Neural crest cell (in vitro differentiated cells): ENCODE data around the gene CENPX. TPM values are rescaled to one million over a fixed set of nuclear protein-coding genes. Genes with fewer than 3 reads are reported as not detected.
A peak's percentile ranks its signal among the peaks of the same experiment; 100 is the strongest.

ENCODE experiments used
- DNase-seq: peaks from one replicate; pipeline ENCODE4 v3.0.0; 2021; ENCODE audit warnings: low read depth, mixed read lengths, low spot score
- H3K27ac Mint-ChIP-seq: one replicate; pipeline ENCODE4 v1.8.0; 2021; ENCODE audit warnings: mild to moderate bottlenecking, mixed read lengths; ENCODE audit not compliant: unreplicated experiment
- H3K27me3 Mint-ChIP-seq: 2 replicates; pipeline ENCODE4 v1.8.0; 2021; ENCODE audit warnings: low read depth, mild to moderate bottlenecking, mixed read lengths
- H3K36me3 Mint-ChIP-seq: 2 replicates; pipeline ENCODE4 v1.8.0; 2021; ENCODE audit warnings: low read depth, mild to moderate bottlenecking, mixed read lengths
- H3K4me1 Mint-ChIP-seq: 2 replicates; pipeline ENCODE4 v1.8.0; 2021; ENCODE audit warnings: mixed read lengths
- H3K4me3 Mint-ChIP-seq: one replicate; pipeline ENCODE4 v1.8.0; 2021; ENCODE audit warnings: mild to moderate bottlenecking, mixed read lengths
- H3K9me3 Mint-ChIP-seq: 2 replicates; pipeline ENCODE4 v1.8.0; 2021; ENCODE audit warnings: mixed read lengths
- CTCF ChIP-seq: fragments of 200-600 bp; sonication (generic); conservative IDR thresholded peaks from 2 replicates; pipeline ENCODE4 v1.5.0; 2021; ENCODE audit warnings: antibody characterized with exemption, mild to moderate bottlenecking
- total RNA-seq: library from RNA; stranded (reverse); gene quantifications from 2 replicates; pipeline ENCODE4 v1.2.1, GENCODE V29; 2021

The CENPX gene
- total RNA-seq, 1 donor from 2014 or later: 135 TPM

GRCh38 chr17:82025401-82026107 is 2.9 kb upstream of the CENPX start:
- Mint-ChIP-seq H3K4me1 (peaks cover 18% of the 10 kb centered on the region), H3K27ac (peak overlapping the region; percentile 62), H3K9me3 (no peaks in the 10 kb centered on the region), H3K4me3 (peak overlapping the region; percentile 85), H3K36me3 (no peaks in the 10 kb centered on the region), H3K27me3 (peaks cover 4% of the 10 kb centered on the region)
- no peak for TF ChIP-seq CTCF
- no peak for DNase-seq

DNA sequence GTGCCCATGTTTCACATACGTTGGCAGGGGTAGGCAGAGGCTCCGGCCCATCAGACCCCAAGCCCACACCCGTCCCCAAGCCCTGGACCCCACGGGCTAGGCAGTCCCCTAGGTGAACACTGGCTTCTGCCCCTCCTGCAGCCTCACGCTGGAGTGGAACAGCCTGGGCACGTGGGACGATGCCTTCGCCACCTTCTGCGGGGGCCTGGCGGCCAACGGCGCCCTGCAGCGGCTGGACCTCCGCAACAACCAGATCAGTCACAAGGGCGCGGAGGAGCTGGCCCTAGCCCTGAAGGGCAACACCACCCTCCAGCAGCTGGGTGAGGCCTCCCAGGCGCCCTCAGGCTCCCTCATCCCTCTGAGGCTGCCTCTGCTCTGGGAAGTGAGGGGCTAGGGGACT is 2.2 kb upstream of the CENPX start:
- Mint-ChIP-seq H3K4me1 (peaks cover 18% of the 10 kb centered on the region), H3K4me3 (peak overlapping the region; percentile 85), H3K27ac (no peak overlapping the region), H3K27me3 (peaks cover 4% of the 10 kb centered on the region), H3K36me3 (no peaks in the 10 kb centered on the region), H3K9me3 (no peaks in the 10 kb centered on the region)
- TF ChIP-seq CTCF: no peak
- DNase-seq: no peak

DNA sequence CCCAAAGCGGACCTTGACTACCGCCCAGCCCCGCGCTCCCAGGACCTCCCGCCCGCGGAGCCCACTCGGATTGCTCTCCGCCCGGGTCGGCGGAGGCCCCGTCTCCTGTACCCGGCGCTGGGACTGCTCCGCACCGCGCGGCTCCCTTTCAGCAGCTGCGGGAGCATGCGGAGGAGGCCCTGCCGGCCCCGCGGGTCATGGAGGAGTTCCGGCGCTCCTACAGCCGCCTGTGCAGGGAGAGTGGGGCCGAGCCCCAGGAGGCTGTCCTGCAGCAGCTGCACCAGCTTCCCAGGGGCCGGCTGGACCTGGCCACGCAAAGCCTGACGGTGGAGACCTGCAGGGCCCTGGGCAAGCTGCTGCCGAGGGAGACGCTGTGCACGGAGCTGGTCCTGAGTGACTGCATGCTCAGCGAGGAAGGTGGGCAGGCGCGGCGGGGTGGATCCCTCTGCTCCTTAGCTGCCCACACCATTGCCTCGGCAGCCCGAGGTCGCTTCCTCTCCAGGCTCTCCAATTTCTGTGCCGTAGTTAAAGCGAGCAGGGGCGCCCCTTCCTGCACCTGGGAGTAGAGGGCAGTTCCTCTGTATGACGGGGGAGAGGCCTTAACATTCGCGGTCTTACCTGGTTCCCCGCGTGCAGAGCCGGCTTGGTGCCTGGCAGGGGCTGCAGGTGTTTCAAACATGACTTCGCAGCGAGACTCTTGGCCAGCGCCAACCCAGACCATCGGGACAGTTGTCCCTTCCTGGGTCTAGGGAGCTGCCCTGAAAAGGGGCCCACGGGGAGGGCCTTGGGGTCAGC is 966 bp upstream of the CENPX start:
- Mint-ChIP-seq H3K4me1 (peaks cover 18% of the 10 kb centered on the region), H3K9me3 (no peaks in the 10 kb centered on the region), H3K27me3 (peaks cover 4% of the 10 kb centered on the region), H3K27ac (no peak overlapping the region), H3K4me3 (peak overlapping the region; percentile 85), H3K36me3 (no peaks in the 10 kb centered on the region)
- DNase-seq: no peak
- no peak for TF ChIP-seq CTCF

DNA sequence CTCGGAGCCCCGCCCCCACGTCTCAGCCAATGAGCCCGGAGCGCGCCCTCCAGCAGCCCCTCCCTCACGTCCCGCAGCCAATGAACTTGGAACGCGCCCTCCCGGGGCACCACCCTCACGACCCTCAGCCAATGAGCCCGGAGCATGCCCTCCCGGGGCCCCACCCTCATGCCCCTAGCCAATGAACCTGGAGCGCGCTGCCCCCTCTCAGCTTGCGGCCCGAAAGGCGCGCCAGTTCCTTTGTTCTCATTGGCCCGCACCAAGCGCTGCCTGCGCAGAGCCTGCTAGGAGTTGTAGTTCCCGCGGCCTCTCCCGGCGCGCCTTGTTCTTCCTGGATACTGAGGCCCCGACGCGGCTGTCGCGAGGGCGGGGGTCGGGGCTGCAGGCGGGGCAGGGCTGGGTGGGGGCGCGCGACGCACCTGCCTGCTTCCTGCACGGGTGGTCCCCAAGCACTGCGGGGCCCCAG is 336 bp upstream of the CENPX start, which contains the start of gene LRRC45:
Gene LRRC45 (plus strand): TSS at position 325 of the 466 bp plus-strand sequence. CDS start 339 bp downstream, outside the sequence.
- Mint-ChIP-seq H3K4me3 (peak within 1 kb of the TSS; percentile 97), H3K27ac (peak within 1 kb of the TSS; percentile 84)
- DNase-seq: peak; percentile 99

GRCh38 chr17:82021900-82022309 is 773 bp downstream of the CENPX start:
- peak overlapping the region; percentile 97 for H3K4me3 Mint-ChIP-seq
- peaks cover 18% of the 10 kb centered on the region for H3K4me1 Mint-ChIP-seq
- no peaks in the 10 kb centered on the region for H3K36me3 Mint-ChIP-seq
- no peak for TF ChIP-seq CTCF
- H3K27me3 Mint-ChIP-seq: peaks cover 6% of the 10 kb centered on the region
- H3K9me3 Mint-ChIP-seq: no peaks in the 10 kb centered on the region
- H3K27ac Mint-ChIP-seq: peak overlapping the region; percentile 84
- no peak for DNase-seq

More for the DNA sequence above, 336 bp upstream of the CENPX start, which contains the start of gene LRRC45:
- H3K4me1 Mint-ChIP-seq: peaks cover 18% of the 10 kb centered on the region
- H3K27me3 Mint-ChIP-seq: peaks cover 6% of the 10 kb centered on the region
- no peaks in the 10 kb centered on the region for H3K9me3 Mint-ChIP-seq
- no peaks in the 10 kb centered on the region for H3K36me3 Mint-ChIP-seq
- TF ChIP-seq CTCF: no peak
